ENCODE measurements around the gene CYP2A7. TPM values are rescaled to one million over a fixed set of nuclear protein-coding genes. Genes with fewer than 3 reads are reported as not detected.
"Not testable (repeated sequence)": the region's sequence is repeated elsewhere in the genome, so short reads cannot be mapped to it uniquely, and the experiment has no call there.

CYP2A7 gene
- total and polyA plus RNA-seq, 2 of the 8 experiments (the other 6 are each of a cell fraction or from before 2014, with no cell fraction given), result 0.23 TPM; not detected in 1

DNA sequence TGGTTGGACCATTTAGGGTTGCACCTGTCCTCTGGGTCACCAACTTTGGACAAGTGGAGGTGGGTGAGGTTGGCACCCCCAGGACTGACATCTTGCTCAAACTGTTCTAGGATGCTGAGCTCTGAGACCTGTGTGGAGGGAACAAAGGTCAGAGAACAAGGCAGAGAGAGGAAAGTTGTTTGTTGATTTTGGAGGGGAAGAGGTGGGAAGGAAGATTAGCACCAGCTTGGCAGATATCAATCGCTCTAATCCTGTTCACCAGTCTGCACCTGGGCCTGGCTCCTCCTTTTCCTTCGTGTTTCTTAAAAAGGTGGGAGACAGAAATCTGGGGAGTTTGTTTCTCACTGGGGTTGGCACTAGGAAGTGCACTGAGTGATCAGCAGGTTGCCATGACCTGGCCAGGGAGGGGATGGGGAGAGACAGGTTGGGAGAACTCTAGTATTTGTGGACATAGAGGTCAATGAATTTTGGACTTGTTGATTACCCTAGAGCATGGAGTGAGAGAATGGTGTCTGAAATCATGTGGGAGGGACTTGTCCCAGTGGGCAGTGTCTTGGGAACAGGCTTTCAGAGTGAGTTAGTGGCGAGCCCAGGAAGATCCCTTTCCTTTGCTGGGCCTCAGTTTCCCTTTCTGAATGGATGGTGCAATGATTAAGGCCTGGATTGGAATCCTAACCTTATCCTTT lies 29.4 kb downstream of the CYP2A7 start:
- H3K4me1 ChIP-seq (replicated peaks in 1 of 4; ENCODE audit: control insufficient read depth in 3 of 4, insufficient read depth in 4 of 4, low read length in 3 of 4); H3K27ac ChIP-seq (ENCODE audit: low read depth, low read length); H4K5ac ChIP-seq (ENCODE audit: insufficient read length, low read depth, low read length); H2BK15ac ChIP-seq (ENCODE audit: low read length); H2AFZ ChIP-seq (ENCODE audit: low read length); CTCF ChIA-PET (ENCODE audit: partially characterized antibody); H4K20me1 ChIP-seq (replicated peaks in 1 of 2; ENCODE audit: control insufficient read depth in 1 of 2, insufficient read depth in 2 of 2, low read length in 2 of 2); FAIRE-seq; H2BK12ac ChIP-seq (ENCODE audit: low read depth, low read length); H3K36me3 ChIP-seq (ENCODE audit: control insufficient read depth in 2 of 4, insufficient read depth in 4 of 4, low read length in 3 of 4); DNase-seq (ENCODE audit: low read depth in 1 of 2, low spot score in 2 of 2); H3K56ac ChIP-seq (replicated peaks; ENCODE audit: insufficient read length, low read depth, low read length); H3K79me2 ChIP-seq (ENCODE audit: control insufficient read depth in 1 of 2, insufficient read depth in 2 of 2, low read length in 2 of 2); H4K91ac ChIP-seq (replicated peaks; ENCODE audit: insufficient read length, low read length); H3K9me3 ChIP-seq (ENCODE audit: insufficient read depth in 2 of 2, low read depth in 1 of 2, low read length in 1 of 2); H3K23ac ChIP-seq (ENCODE audit: insufficient read length); H3K18ac ChIP-seq (ENCODE audit: extremely low read depth, low read length); H3K9ac ChIP-seq (replicated peaks in 1 of 4; ENCODE audit: extremely low read depth in 1 of 4, low read depth in 3 of 4, low read length in 3 of 4); POLR2A ChIA-PET (ENCODE audit: partially characterized antibody); H4K8ac ChIP-seq (ENCODE audit: extremely low read depth, insufficient read depth, low read length); H3K4me2 ChIP-seq (ENCODE audit: insufficient read depth in 1 of 2, low read depth in 2 of 2, low read length in 2 of 2); H3K4me3 ChIP-seq (ENCODE audit: extremely low read depth in 1 of 4, insufficient read depth in 2 of 4, low read depth in 3 of 4, low read length in 4 of 4); H2BK120ac ChIP-seq (replicated peaks; ENCODE audit: low read depth, low read length); H3K23me2 ChIP-seq (ENCODE audit: low read depth, low read length); H3K14ac ChIP-seq (ENCODE audit: insufficient read length); H2BK5ac ChIP-seq (ENCODE audit: low read depth, low read length); H2BK20ac ChIP-seq (ENCODE audit: low read length); H3K4ac ChIP-seq (replicated peaks; ENCODE audit: insufficient read length, low read depth, low read length); H2AK5ac ChIP-seq (ENCODE audit: low read depth, low read length); H3K79me1 ChIP-seq (ENCODE audit: low read depth, low read length): not testable (repeated sequence)
- peaks cover 7 to 26% (median 16%) of the 10 kb centered on the region in 4 experiments for H3K27me3 ChIP-seq (replicated peaks in 1 of 4; ENCODE audit: control insufficient read depth in 3 of 4, extremely low read depth in 1 of 4, insufficient read depth in 3 of 4, low read length in 3 of 4)
- 81% methylated on average over 2 of the region's 3 CpGs; no CpG with 5 or more reads in 1 of the 2 experiments for WGBS, 2 experiments (ENCODE audit: extremely low coverage in 1 of 2, insufficient coverage in 1 of 2, insufficient read length in 1 of 2, insufficient replicate concordance in 2 of 2, low coverage in 1 of 2, low lambda C conversion rate in 2 of 2, missing lambda C conversion rate in 1 of 2)

- H2AFZ ChIP-seq (ENCODE audit: low read length); H3K27ac ChIP-seq (ENCODE audit: low read depth, low read length); H4K20me1 ChIP-seq (replicated peaks in 1 of 2; ENCODE audit: control insufficient read depth in 1 of 2, insufficient read depth in 2 of 2, low read length in 2 of 2); H3K9ac ChIP-seq (replicated peaks in 1 of 4; ENCODE audit: extremely low read depth in 1 of 4, low read depth in 3 of 4, low read length in 3 of 4); H3K4ac ChIP-seq (replicated peaks; ENCODE audit: insufficient read length, low read depth, low read length); H4K91ac ChIP-seq (replicated peaks; ENCODE audit: insufficient read length, low read length); H3K18ac ChIP-seq (ENCODE audit: extremely low read depth, low read length); H2BK12ac ChIP-seq (ENCODE audit: low read depth, low read length); H3K79me2 ChIP-seq (ENCODE audit: control insufficient read depth in 1 of 2, insufficient read depth in 2 of 2, low read length in 2 of 2); H3K36me3 ChIP-seq (ENCODE audit: control insufficient read depth in 2 of 4, insufficient read depth in 4 of 4, low read length in 3 of 4); H3K14ac ChIP-seq (ENCODE audit: insufficient read length); H3K9me3 ChIP-seq (ENCODE audit: insufficient read depth in 2 of 2, low read depth in 1 of 2, low read length in 1 of 2); H2BK15ac ChIP-seq (ENCODE audit: low read length); H3K4me1 ChIP-seq (replicated peaks in 1 of 4; ENCODE audit: control insufficient read depth in 3 of 4, insufficient read depth in 4 of 4, low read length in 3 of 4); H2BK20ac ChIP-seq (ENCODE audit: low read length); H4K5ac ChIP-seq (ENCODE audit: insufficient read length, low read depth, low read length); H3K4me3 ChIP-seq (ENCODE audit: extremely low read depth in 1 of 4, insufficient read depth in 2 of 4, low read depth in 3 of 4, low read length in 4 of 4); H3K79me1 ChIP-seq (ENCODE audit: low read depth, low read length); H2BK5ac ChIP-seq (ENCODE audit: low read depth, low read length); H4K8ac ChIP-seq (ENCODE audit: extremely low read depth, insufficient read depth, low read length); H2AK5ac ChIP-seq (ENCODE audit: low read depth, low read length); POLR2A ChIA-PET (ENCODE audit: partially characterized antibody); H2BK120ac ChIP-seq (replicated peaks; ENCODE audit: low read depth, low read length); H3K23ac ChIP-seq (ENCODE audit: insufficient read length); H3K4me2 ChIP-seq (ENCODE audit: insufficient read depth in 1 of 2, low read depth in 2 of 2, low read length in 2 of 2); CTCF ChIA-PET (ENCODE audit: partially characterized antibody); DNase-seq (ENCODE audit: low read depth in 1 of 2, low spot score in 2 of 2); FAIRE-seq; H3K56ac ChIP-seq (replicated peaks; ENCODE audit: insufficient read length, low read depth, low read length); H3K23me2 ChIP-seq (ENCODE audit: low read depth, low read length): not testable (repeated sequence)
- 86% methylated on average over 3 of the region's 3 CpGs; no CpG with 5 or more reads in 1 of the 2 experiments for WGBS, 2 experiments (ENCODE audit: extremely low coverage in 1 of 2, insufficient coverage in 1 of 2, insufficient read length in 1 of 2, insufficient replicate concordance in 2 of 2, low coverage in 1 of 2, low lambda C conversion rate in 2 of 2, missing lambda C conversion rate in 1 of 2)
- H3K27me3 ChIP-seq (replicated peaks in 1 of 4; ENCODE audit: control insufficient read depth in 3 of 4, extremely low read depth in 1 of 4, insufficient read depth in 3 of 4, low read length in 3 of 4), result peaks cover 7 to 26% (median 16%) of the 10 kb centered on the region in 4 experiments
Observed at GRCh38 chr19:40850277-40850676, 31.8 kb downstream of the CYP2A7 start, which contains the start of gene CYP2A6. CYP2A6 (minus strand) TSS chr19:40850447; CDS start chr19:40850426, 21 bp downstream.
